Heart right ventricle (tissue), 16 donors: ENCODE data around the gene CLTCL1. TPM values are rescaled to one million over a fixed set of nuclear protein-coding genes. Genes with fewer than 3 reads are reported as not detected.

ENCODE experiments used
- ATAC-seq, 8 donors: fragments of 200-7000 bp; cut with Tn5 transposase; one replicate each; pipeline ENCODE4 v1.9.1; 2020; ENCODE audit warnings: mild to moderate bottlenecking in 8 of 8, moderate library complexity in 8 of 8, moderate number of reproducible peaks in 1 of 8
- DNase-seq, 2 donors: peaks; one replicate each; pipeline ENCODE4 v3.0.0-alpha.2; 2020
- H3K27ac ChIP-seq, 10 donors: fragments of 200-600 bp; sonication (generic) in 2 of 10; one replicate each; pipeline versions ENCODE4 v1.5.0 to v1.8.0; 2020 to 2022; ENCODE audit warnings: mild to moderate bottlenecking in 3 of 10
- H3K27me3 ChIP-seq, 7 donors: fragments of 200-600 bp; one replicate each; pipeline ENCODE4 v1.8.0; 2021 to 2022; ENCODE audit warnings: mild to moderate bottlenecking in 2 of 7
- H3K36me3 ChIP-seq, 9 donors: fragments of 200-600 bp; sonication (generic) in 1 of 9; one replicate each; pipeline versions ENCODE4 v1.5.0 to v1.8.0; 2020 to 2022; ENCODE audit warnings: mild to moderate bottlenecking in 2 of 9
- H3K4me1 ChIP-seq, 9 donors: fragments of 200-600 bp; sonication (generic) in 1 of 9; one replicate each; pipeline versions ENCODE4 v1.5.0 to v1.8.0; 2020 to 2022; ENCODE audit warnings: mild to moderate bottlenecking in 4 of 9
- H3K4me3 ChIP-seq, 10 donors: fragments of 200-600 bp; sonication (generic) in 2 of 10; one replicate each; pipeline versions ENCODE4 v1.5.0 to v1.8.0; 2020 to 2022; ENCODE audit warnings: mild to moderate bottlenecking in 7 of 10, moderate library complexity in 2 of 10
- H3K9me3 ChIP-seq, 11 donors: fragments of 200-600 bp in 10 of 11; sonication (generic) in 2 of 11; one replicate each; pipeline versions ENCODE4 v1.5.0 to v1.8.0; 2013 to 2022; ENCODE audit warnings: mild to moderate bottlenecking in 2 of 11, control low read depth in 1 of 11, moderate library complexity in 1 of 11
- WGBS, 2 donors: extraction: QIAGEN DNeasy Blood & Tissue Kit; methylation state at CpG; one replicate each; pipeline ENCODE4 v1.1.7; 2013; ENCODE audit warnings: inconsistent platforms in 1 of 2; 5-methylcytosine and 5-hydroxymethylcytosine counted together
- intact Hi-C, 10 donors: fragments of 100-400 bp; cut with DNase I; formaldehyde crosslinking; loops; one replicate each; pipeline versions ENCODE4 v1.11.1 to v1.14.2; 2022
- polyA plus RNA-seq, 2 donors: library from polyadenylated mRNA; stranded (reverse); fragments of 200-250 nt; gene quantifications; one replicate each; pipeline ENCODE4 v1.2.3, GENCODE V29; 2013
- total RNA-seq, 10 donors: library from RNA; stranded (reverse); fragmentation: NEBNext Ultra II Directional in 3 of 10; extraction: Animal tissue kit (Norgen Biotek cat#: 25700) in 3 of 10; gene quantifications; one replicate each; pipeline versions ENCODE4 v1.2.1 to v1.2.4, GENCODE V29; 2021 to 2023
- TF ChIP-seq, protein P1 (sequence below), 9 donors: fragments of 200-600 bp; sonication (generic) in 2 of 9; IDR thresholded peaks; one replicate each; pipeline versions ENCODE4 v1.5.0 to v1.8.0; 2021 to 2022; ENCODE audit warnings: antibody characterized with exemption in 9 of 9, mild to moderate bottlenecking in 5 of 9, moderate library complexity in 1 of 9
- donor health status: Arrhythmogenic right ventricular cardiomyopathy.
- donor health status: ischemic (EF 13 %, LVEDD 7.1; RV severe dilation, severe dysfunction).
- donor health status: healthy with polysubstance abuse.
- donor health status: DM: no; HTN: yes; CAD: no.
- donor health status: DM: no; HTN: no; CAD: no.
- donor health status: ischemic (EF 25% LVEDD 6.9; RV normal size, moderate dysfunction).
- donor health status: ischemic (EF 25% LVEDD 5.7; RV mildly dilated, moderate dysfunction).
- donor health status: healthy.
- donor health status: DM: yes; HTN: yes; CAD: no.
- donor health status: Ischemic cardiomyopathy.
- donor health status: ischemic (EF 35%, LVEDD 5.7; RV mildly dilated, moderate dysfunction).
- donor health status: nonischemic (EF 11% LVEDD 7.7; RV severe dilation, severe dysfunction).
- donor health status: DM: yes; HTN: yes; CAD: no.
- donor health status: PGD.
- donor health status: ischemic (EF 29% LVEDD 5.4; RV normal size, mild dysfunction).
- donor health status: nonischemic (EF 23%, LVEDD 6.1; RV moderate dilation, normal function).

Gene CLTCL1
- total and polyA plus RNA-seq, 12 donors: 5.4 to 21.9 (median 13.1) TPM

DNA sequence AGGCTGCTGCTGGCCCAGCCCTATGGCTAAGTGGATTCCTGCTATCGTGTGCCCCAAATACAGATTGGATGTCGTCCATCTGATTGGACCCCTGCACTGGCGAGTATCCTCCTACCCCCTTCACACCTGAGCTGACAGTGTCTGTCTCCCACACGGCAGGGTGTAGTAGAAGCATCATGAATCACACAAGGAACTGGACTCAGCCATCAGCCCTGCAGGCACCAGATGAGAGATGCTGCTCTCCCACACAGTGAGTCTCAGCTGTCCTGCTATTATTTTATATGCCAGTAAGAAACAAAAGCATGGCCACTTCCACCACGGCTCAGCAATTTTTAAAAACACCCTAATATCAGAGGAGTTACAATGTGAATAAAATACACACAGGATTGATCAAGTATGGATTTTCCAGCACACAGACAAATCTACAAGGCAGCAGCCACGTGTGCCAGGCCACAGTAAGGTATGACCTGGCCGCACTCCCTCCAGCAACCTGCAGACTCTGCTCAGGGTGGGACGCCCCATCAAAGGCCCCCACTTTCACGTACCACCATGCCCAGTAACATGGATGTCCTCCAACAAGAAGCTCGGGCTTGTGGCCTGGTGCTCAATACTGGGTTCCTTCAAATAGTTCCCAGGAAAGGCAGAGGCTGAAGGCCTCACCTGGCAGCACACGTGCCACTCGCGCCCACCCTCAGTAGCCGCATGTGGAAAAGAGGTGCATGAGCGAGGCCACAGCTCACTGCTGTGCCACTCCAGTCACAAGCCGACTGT lies 96.6 kb downstream of the CLTCL1 start:
- TF ChIP-seq, protein P1, sequence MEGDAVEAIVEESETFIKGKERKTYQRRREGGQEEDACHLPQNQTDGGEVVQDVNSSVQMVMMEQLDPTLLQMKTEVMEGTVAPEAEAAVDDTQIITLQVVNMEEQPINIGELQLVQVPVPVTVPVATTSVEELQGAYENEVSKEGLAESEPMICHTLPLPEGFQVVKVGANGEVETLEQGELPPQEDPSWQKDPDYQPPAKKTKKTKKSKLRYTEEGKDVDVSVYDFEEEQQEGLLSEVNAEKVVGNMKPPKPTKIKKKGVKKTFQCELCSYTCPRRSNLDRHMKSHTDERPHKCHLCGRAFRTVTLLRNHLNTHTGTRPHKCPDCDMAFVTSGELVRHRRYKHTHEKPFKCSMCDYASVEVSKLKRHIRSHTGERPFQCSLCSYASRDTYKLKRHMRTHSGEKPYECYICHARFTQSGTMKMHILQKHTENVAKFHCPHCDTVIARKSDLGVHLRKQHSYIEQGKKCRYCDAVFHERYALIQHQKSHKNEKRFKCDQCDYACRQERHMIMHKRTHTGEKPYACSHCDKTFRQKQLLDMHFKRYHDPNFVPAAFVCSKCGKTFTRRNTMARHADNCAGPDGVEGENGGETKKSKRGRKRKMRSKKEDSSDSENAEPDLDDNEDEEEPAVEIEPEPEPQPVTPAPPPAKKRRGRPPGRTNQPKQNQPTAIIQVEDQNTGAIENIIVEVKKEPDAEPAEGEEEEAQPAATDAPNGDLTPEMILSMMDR (IDR thresholded peaks at IDR 0.05): no peak
- peaks cover 0 to 80% (median 5%) of the 10 kb centered on the region in 9 donors for H3K36me3 ChIP-seq
- no peak overlapping the region for H3K4me3 ChIP-seq
- intact Hi-C loops: loop anchor here in 1 of 10 donors (10.0 kb wide), 1 partner anchor 190 kb away; no protein-coding TSS in a partner anchor
- ATAC-seq (no peak), DNase-seq (no peak)
- H3K4me1 ChIP-seq: no peaks in the 10 kb centered on the region
- no peaks in the 10 kb centered on the region for H3K27me3 ChIP-seq
- no peak overlapping the region for H3K27ac ChIP-seq
- no peaks in the 10 kb centered on the region for H3K9me3 ChIP-seq
- 95 to 96% methylated on average over 16 of the region's 16 CpGs for WGBS, 2 donors

DNA sequence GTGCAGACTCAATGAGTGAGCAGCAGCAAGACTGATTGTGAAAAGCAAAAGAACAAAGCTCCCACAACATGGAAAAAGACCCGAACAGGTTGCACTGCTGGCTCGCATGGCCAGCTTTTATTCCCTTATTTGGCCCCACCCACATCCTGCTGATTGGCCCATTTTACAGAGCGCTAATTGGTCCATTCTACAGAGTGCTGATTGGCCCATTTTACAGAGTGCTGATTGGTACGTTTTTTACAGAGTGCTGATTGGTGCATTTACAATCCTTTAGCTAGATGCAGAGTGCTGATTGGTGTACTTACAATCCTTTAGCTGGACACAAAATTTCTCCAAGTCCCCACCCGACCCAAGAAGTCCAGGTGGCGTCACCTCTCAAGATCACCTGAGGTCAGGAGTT lies 97.6 kb downstream of the CLTCL1 start:
- Histone ChIP-seq H3K27me3 (no peaks in the 10 kb centered on the region), H3K27ac (no peak overlapping the region), H3K4me1 (no peaks in the 10 kb centered on the region), H3K36me3 (peaks cover 0 to 77% (median 5%) of the 10 kb centered on the region in 9 donors), H3K9me3 (no peaks in the 10 kb centered on the region), H3K4me3 (no peak overlapping the region)
- DNase-seq (no peak), ATAC-seq (no peak)
- TF ChIP-seq, protein P1 (IDR thresholded peaks at IDR 0.05): no peak
- intact Hi-C loops: loop anchor here in 1 of 10 donors (10.0 kb wide), 1 partner anchor 189 kb away; no protein-coding TSS in a partner anchor
- 97% methylated on average over 6 of the region's 6 CpGs for WGBS, 2 donors

DNA sequence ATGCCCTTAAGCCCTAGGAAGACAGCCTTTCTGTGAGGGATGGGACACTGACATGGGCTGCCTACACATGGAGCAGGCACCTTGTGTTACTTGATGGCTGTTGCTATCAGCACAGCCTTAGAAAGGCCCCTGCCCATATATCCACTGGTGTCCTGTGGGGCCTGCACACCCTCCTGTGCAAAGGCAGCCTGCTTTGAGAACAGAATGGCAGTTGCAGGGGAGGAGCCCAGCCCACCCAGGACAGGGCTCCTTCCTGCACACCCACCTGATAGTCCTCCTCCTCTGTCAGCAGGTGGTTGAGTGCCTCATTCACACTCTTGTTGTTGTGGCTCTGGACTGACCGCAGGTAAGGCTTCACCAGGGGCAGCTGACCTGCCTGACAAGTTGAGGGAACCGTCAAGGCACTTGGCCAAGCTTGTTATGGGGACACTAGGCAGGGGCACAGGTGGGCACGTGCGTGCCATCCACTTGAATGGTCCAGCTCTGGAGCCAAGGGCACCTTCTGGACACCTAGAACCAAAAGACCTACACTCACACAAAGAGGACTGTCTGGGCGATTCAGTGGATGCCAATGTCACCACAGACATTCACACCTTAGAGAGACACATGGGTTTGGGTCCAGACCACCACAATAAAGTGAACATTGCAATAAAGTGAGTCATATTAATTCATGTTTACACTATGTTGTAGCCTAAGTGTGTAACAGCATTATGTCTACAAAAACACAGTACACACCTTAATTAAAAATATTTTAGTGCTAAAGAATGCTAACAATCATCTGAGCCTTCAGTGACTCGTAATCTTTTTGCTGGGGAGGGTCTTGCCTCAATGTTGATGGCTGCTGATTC lies 103.6 kb downstream of the CLTCL1 start:
- TF ChIP-seq, protein P1 (IDR thresholded peaks at IDR 0.05): no peak
- Histone ChIP-seq H3K27me3 (no peaks in the 10 kb centered on the region), H3K4me1 (peaks cover 0 to 5% (median 0%) of the 10 kb centered on the region in 9 donors), H3K9me3 (no peaks in the 10 kb centered on the region), H3K4me3 (no peak overlapping the region), H3K36me3 (peaks cover 0 to 53% (median 0%) of the 10 kb centered on the region in 9 donors), H3K27ac (no peak overlapping the region)
- ATAC-seq (no peak), DNase-seq (no peak)
- intact Hi-C loops: loop anchor here in 2 of 10 donors (10.0 kb wide), 1 partner anchor 177 kb away; no protein-coding TSS in a partner anchor
- 89 to 91% methylated on average over 6 of the region's 6 CpGs for WGBS, 2 donors

DNA sequence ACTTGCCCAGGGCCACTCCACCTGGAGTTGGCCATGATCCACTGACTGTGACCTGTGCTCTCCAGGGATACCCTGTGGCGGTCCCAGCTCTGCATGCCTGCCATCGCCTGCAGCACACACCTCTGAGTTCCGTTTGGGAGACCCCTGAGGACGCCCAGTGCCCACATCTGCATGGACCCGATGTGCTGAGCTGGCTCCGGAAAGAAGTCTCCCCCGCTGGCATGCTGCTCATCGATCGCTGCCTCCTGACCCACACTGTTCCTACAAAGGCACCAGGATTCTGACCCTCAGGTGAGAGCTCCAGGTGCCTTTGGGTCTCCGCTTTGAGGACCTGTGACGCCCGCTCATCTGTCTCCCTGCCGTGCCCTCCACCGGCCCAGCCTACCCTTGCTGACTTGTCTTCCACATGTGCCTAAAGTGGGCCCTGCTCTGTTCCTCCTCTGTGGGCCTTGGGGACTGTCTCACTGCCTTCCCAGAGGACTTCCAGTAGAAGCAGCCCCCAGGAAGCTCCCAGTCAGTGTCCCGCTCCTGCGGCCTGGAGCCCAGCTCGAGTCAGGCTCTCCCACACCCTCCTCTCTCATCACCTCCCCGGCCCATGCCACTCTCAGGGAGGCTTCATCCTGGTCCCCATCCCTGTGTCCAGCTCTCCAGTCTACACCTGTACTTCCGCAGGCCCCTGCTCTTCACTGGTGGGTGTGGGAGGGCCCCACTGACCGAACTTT lies 107.1 kb downstream of the CLTCL1 start:
- Histone ChIP-seq H3K9me3 (no peaks in the 10 kb centered on the region), H3K4me3 (no peak overlapping the region), H3K4me1 (peaks cover 0 to 10% (median 2%) of the 10 kb centered on the region in 9 donors), H3K36me3 (peaks cover 0 to 33% (median 0%) of the 10 kb centered on the region in 9 donors), H3K27ac (peak overlapping the region in 2 of 10 donors; percentile 28 to 43), H3K27me3 (no peaks in the 10 kb centered on the region)
- ATAC-seq (no peak), DNase-seq (no peak)
- 90 to 94% methylated on average over 20 of the region's 20 CpGs for WGBS, 2 donors
- intact Hi-C loops: loop anchor here in 2 of 10 donors (10.0 kb wide), 1 partner anchor 180 kb away; no protein-coding TSS in a partner anchor
- TF ChIP-seq, protein P1 (IDR thresholded peaks at IDR 0.05): no peak
